ENCODE results near the gene RPS15. TPM values are rescaled to one million over a fixed set of nuclear protein-coding genes. Genes with fewer than 3 reads are reported as not detected.

RPS15 gene
- total and polyA plus RNA-seq, 2 of the 13 experiments (the other 11 are each of a cell fraction or from before 2014, with no cell fraction given) = 695 to 1,411 TPM

- TF ChIP-seq AFF4 (CRISPR knock-in tag; IDR thresholded peaks at IDR 0.05) = no peak
- no peak for TF ChIP-seq TIGD3 (CRISPR knock-in tag; IDR thresholded peaks at IDR 0.05; ENCODE audit: borderline replicate concordance)
- TF ChIP-seq, protein P1, sequence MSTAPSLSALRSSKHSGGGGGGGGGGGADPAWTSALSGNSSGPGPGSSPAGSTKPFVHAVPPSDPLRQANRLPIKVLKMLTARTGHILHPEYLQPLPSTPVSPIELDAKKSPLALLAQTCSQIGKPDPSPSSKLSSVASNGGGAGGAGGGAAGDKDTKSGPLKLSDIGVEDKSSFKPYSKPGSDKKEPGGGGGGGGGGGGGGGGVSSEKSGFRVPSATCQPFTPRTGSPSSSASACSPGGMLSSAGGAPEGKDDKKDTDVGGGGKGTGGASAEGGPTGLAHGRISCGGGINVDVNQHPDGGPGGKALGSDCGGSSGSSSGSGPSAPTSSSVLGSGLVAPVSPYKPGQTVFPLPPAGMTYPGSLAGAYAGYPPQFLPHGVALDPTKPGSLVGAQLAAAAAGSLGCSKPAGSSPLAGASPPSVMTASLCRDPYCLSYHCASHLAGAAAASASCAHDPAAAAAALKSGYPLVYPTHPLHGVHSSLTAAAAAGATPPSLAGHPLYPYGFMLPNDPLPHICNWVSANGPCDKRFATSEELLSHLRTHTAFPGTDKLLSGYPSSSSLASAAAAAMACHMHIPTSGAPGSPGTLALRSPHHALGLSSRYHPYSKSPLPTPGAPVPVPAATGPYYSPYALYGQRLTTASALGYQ (CRISPR knock-in tag; IDR thresholded peaks at IDR 0.05) = peak; percentile 40; the same call in 1 of the 2 replicates
- TF ChIP-seq STAT5B (CRISPR knock-in tag; IDR thresholded peaks at IDR 0.05) = no peak
- no peak for TF ChIP-seq TBP (CRISPR knock-in tag; IDR thresholded peaks at IDR 0.05)
- TF ChIP-seq KDM1A (CRISPR knock-in tag; IDR thresholded peaks at IDR 0.05) = peak; percentile 94
- TF ChIP-seq KDM3A (CRISPR knock-in tag; IDR thresholded peaks at IDR 0.05; ENCODE audit: low read depth) = 0 out of 2 replicates have a peak, but pooled peaks have one; percentile 45
- TF ChIP-seq SALL2 (CRISPR knock-in tag; IDR thresholded peaks at IDR 0.05) = no peak
- 0 out of 2 replicates have a peak, but pooled peaks have one; percentile 50 for TF ChIP-seq ZBTB7B (CRISPR knock-in tag; IDR thresholded peaks at IDR 0.05)
- no peak for TF ChIP-seq ZFAT (CRISPR knock-in tag; conservative IDR thresholded peaks at IDR 0.05)
- no peak for TF ChIP-seq HNRNPH1 (optimal IDR thresholded peaks at IDR 0.05; ENCODE audit: low read depth, low read length)
- peak; percentile 92 for TF ChIP-seq USF2 (IDR thresholded peaks at IDR 0.05; ENCODE audit: low read depth, low read length)
- peak; percentile 95; the same call in 1 of the 2 replicates for TF ChIP-seq USF2 (CRISPR knock-in tag; IDR thresholded peaks at IDR 0.05; ENCODE audit: borderline replicate concordance)
- TF ChIP-seq ZC3H4 (CRISPR knock-in tag; IDR thresholded peaks at IDR 0.05; ENCODE audit: borderline replicate concordance) = no peak
- TF ChIP-seq TEAD3 (CRISPR knock-in tag; optimal IDR thresholded peaks at IDR 0.05; ENCODE audit: borderline replicate concordance) = no peak
- TF ChIP-seq SAP130 (CRISPR knock-in tag; IDR thresholded peaks at IDR 0.05; ENCODE audit: low read depth) = peak; percentile 94
- TF ChIP-seq MTA1 (CRISPR knock-in tag; IDR thresholded peaks at IDR 0.05; ENCODE audit: borderline replicate concordance) = no peak
- no peak for TF ChIP-seq NONO (IDR thresholded peaks at IDR 0.05)
- peak; percentile 42 for TF ChIP-seq NONO (CRISPR knock-in tag; conservative IDR thresholded peaks at IDR 0.05)
- TF ChIP-seq PAX8 (CRISPR knock-in tag; IDR thresholded peaks at IDR 0.05; ENCODE audit: borderline replicate concordance) = no peak
- TF ChIP-seq ZFYVE20 (CRISPR knock-in tag; IDR thresholded peaks at IDR 0.05; ENCODE audit: borderline replicate concordance, low read depth) = no peak
Observed at GRCh38 chr19:1478934-1479707, 40.9 kb downstream of the RPS15 start, which contains the start of gene C19orf25 (continued).
